Inferior parietal cortex (tissue), 1 donor: ENCODE results near the gene TUBGCP6.

ENCODE experiments used
- DNase-seq: peaks from one replicate; pipeline ENCODE4 v3.0.0-alpha.2; 2016; ENCODE audit errors: extremely low spot score

The TUBGCP6 gene

DNA sequence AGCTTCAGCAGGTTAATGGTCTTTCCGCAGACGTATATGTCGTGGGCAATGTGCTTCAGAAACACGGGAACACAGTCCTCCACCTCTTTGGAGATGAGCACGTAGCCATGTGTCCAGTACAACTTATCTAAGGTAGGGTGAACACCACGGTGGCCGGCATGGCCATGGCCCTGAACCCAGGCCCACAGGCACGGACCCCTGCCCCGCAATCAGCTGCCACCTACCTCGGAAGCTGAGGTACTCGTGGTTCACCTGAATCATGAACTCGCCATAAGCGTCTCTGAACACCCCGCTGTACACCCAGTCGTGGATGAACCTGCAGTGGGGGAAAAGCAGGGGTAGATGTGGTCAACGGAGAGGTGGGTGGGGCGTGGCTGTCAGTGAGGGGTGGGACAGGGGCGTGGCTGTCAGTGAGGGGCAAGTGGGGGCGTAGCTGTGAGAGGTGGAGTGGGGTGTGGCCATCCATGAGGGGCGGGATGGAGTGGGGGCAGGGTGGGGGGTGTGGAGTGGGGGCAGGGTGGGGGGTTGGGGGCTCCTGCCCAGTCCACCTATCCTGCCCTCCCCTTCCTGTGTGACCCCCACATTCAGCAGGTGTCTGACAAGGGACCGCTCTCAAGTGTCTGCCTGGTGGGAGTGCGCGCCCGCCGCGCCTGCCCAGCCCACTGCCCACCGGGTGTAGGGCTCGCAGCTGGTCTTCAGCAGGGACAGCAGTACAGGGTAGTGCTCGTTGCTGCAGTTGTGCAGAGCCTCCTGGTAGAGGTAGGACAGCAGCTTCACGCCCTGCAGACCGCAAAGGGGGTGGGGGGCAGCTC is 18.6 kb downstream of the TUBGCP6 start:
- DNase-seq, result no peak

DNA sequence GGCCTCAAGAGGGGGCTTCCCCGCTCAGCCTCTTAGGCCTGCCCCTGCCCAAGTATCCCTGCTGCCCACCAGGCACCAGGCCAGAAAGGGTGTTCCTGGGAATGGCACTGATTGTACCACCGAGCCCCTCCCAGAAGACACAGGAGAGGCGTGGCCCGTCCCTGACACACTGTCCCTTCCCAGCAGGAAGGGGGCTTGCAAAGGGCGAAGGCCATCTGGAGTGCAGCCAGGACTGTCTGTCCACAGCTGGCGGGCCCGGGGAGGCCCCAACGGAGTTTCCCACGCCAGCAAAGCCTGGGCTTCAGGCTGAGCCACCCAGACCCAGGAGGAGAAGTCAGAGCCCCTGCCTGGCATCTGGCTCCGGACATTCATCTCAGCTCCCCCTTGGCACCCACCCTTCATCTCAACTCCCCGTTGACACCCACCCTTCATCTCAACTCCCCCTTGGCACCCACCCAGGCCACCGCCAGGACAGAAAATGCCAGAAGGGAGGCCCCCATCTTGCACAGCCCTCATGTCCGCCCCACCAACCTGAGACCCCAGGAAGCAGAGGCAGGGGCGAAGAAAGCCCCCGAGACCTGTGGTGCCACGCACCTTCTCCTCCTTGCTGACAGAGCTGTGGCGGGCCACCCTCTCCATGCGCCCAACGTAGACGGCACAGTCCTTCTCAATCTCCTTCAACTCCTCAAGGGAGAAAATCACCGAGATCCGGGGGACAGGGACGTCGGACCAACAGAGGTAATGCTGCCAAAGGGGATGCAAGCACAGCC is 19.4 kb downstream of the TUBGCP6 start:
- no peak for DNase-seq

DNA sequence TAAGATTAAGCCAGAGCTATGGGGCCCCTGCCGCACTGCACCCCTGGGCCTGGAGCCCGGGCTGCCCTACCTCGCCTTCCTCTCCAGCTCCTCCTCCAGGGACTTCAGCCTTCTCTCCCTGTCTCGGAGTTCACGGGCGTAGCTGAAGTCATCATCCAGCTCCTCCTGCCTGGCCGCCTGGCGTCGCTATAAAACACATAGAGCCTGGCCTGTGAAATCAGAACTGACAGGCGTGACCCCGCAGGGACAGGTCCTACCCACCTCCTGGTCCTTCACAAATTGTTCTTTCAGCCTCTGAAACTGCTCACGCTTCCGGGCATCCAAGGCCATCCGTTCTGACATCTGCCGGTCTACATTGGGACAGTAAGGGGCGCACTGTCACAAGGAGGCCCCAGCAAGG is 20.8 kb downstream of the TUBGCP6 start:
- DNase-seq, result no peak

DNA sequence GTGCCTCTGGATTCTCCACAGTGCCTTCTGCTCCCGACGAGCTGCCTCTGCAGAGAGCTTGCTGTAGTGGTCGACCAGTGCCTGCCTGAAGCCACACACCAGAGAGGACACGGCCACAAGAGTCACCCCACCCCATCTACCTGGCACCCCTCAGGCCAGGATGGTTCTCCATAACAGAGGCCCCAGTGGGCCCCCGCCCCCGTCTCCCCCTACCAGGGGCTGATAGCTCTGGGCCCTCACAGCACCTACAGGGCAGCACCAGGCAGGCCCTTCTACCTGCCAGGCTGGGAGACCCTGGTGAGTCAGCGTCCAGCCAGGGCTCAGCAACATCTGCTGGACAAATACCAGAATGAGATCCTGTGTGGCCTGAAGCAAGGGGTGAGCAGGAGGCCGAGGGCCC is 22.3 kb downstream of the TUBGCP6 start:
- no peak for DNase-seq

DNA sequence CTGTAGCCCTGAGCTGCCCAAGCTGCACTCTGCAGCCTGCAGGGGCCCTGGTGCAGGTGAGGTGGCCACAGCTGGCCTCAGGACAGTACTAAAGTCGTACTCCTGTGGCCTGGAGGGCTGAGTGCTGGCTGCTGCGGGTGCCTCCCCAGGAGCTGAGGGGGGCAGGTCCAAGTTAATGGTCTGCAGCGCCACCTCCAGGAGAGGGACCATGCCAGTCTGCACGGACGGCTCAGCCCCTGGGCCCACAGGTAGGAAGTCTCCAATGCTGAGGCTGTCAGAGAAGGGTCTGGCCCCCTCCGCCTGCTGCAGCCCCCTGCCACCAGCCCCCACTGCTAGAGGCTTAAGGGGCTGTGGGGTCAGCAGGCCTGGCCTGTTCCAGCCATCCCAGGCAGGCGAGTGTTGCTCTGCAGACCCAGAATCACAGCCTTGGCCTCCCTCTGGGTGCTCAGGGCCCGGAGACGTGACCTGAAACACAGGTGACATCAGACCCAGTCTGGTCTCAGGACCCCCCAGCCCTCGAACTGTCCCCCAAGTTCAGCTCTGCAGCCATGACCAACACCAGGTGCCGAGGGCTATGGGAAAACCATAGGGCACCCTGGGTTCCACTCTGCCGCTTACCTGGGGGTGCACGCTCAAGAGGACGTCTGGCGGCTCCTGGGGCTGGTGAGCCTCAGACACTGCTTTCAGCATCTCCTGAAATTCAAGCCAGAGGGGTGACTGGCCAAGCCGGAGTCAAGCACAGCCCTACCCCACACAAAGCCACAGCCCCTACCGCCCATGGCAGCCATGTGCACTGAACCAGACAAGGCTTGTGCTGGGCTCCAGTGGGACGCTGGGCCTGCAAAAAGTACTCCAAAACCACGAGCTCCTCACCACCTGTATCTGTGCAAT is 23.2 kb downstream of the TUBGCP6 start:
- no peak for DNase-seq

DNA sequence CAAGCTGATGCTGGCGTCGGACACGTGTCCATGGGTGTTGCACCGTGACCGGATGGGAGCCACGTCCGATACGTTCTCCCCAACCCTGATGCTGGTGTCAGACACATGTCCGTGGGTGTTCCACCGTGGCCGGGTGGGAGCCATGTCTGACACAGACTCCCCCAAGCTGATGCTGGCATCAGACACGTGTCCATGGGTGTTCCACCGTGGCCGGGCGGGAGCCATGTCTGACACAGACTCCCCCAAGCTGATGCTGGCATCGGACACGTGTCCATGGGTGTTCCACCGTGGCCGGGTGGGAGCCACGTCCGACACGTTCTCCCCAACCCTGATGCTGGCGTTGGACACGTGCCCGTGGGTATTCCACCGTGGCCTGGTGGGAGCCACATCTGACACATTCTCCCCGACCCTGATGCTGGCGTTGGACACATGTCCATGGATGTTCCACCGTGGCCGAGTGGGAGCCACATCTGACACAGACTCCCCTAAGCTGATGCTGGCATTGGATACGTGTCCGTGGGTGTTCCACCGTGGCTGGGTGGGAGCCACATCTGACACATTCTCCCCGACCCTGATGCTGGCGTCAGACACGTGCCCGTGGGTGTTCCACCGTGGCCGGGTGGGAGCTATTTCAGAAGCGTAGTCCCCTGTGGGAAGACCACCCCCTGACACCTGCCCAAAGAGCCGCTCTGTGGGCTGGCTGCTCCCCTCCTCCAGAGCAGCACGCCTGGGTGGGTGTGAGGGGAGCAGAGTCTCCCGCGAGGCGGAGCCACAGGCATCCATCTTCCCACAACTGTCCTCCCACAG is 24.0 kb downstream of the TUBGCP6 start:
- DNase-seq, result no peak

DNA sequence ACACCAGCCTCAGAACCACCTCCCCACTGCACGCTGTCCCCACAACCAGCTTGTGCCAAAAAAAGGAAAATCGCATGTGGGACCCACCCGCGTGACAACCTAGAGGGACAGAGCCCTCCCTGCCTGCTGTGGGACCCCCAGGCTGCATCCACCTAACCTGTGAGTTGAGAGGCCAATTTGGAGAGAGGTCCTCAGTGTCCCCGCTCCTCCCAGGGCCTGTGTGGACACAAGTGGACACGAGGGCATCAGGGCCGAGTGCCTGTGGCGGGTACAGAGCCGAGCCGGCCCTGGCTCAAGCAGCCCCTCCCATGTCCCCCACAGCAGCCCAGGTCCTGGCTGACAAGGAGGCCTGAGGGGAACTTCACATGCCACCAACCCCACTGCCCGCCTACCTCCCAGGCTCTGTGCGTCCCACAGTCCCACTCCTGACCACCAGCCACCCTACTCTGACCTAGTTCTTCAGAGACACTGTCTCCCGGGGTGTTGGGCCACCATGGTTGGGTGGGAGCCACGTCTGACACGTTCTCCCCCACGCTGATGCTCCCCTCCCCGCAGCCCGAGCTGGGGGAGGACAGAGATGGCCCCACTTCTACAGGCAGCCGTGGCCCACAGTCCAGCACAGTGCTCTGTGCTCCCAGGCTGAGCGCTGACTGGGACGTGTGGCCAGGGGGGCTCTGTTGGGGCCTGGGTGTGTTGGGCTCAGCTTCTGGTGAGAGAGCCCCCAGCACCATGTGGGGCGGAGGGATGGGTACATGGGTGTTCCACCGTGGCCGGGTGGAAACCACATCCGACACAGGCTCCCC is 24.8 kb downstream of the TUBGCP6 start:
- DNase-seq, result no peak

DNA sequence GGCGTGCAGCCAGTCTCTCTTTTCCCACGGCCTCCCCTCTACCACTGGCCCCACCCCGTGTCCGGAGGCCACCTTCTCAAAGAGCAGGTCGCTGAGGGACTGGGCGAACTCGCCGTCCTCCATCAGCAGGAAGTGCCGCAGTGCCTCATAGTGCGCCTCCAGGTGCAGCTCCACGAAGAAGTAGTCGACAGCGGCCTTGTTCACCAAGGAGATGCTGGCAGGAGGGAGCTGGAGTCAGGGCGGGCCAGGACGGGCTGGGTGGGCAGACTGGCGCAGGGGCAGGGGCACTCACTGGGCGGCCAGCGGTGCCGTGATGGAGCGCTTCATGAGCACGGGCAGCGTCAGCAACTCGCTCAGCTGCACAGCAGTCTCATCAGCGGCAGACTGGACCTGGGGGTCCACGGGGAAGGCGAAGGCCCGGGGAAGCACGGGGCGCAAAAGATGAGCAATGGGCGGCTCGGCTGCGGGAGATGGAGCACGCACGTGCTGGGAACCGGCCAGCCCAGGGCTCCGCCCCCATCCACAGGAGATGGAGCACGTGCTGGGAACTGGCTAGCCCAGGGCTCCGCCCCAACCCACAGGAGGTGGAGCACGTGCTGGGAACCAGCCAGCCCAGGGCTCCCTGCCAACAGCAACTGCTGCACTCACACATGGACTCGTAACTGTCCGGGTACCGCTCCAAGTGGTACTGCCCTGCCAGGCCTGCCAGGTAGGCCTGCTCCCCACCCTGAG is 25.7 kb downstream of the TUBGCP6 start:
- no peak for DNase-seq

DNA sequence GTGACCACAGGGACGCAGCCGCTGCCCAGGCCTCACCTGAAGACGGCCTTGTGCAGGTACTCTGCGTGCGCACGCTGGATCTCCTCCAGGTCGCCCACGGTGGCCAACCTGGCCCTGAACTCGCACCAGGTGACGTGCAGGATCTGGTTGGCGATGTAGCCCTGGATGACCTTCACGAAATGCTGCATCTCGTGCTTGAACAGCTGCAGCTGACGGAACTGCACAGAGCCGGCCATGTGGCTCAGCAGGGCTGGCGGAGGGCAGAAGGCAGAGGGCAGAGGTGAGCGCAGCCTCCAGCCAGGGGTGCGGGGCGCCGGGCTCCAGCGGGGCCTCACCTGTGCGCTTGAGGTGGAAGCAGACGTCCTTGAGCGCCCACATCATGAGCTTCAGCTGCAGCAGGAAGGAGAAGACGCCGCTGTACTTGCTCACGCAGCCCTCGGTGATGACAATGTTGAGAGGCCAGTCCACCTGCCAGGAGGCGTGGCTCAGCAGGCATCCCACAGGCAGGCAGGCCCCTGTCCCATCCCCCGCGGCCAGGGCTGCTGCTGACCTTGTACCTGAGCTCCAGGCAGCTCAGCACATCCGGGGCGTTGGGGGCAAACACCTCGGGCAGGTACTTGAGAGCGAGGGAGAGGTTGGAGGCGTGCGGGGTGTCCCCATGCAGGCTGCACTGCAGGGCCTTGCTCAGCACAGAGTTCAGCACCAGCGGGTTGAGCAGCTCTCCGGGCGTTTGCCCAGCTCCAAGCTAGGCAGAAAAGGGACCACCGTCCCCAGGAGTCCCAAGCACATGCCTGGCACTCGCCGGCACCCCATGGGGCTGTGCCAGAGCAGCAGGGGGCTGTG is 26.4 kb downstream of the TUBGCP6 start:
- no peak for DNase-seq

DNA sequence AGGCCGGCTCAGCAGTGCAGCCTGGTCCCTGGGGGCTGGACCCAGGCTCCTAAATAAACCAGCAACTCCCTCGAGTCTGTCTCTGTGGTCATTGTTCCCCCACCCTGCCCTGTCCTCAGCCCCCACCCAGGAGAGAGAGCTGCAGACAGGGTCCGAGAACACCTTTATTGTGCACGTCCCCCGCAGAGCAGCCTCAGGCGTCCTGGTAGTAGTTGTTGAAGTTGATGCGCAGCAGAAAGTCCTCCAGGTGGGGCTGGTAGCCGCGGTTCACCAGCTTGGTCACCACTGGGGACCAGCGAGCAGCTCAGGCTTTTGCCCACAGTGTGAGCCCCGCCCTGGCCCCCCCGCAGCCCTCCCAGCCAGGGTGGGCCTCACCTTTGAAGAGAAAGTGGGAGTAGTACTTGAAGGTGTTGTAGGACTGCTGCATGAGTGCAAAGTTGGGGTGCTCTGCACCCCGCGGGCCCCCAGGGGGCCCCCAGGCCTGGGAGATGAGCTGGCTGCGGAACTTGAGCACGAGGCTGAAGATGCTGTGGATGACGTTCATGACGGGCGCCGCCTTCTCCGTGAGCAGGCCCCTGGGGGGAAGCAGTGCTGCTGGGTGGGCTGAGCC is 27.2 kb downstream of the TUBGCP6 start:
- no peak for DNase-seq

DNA sequence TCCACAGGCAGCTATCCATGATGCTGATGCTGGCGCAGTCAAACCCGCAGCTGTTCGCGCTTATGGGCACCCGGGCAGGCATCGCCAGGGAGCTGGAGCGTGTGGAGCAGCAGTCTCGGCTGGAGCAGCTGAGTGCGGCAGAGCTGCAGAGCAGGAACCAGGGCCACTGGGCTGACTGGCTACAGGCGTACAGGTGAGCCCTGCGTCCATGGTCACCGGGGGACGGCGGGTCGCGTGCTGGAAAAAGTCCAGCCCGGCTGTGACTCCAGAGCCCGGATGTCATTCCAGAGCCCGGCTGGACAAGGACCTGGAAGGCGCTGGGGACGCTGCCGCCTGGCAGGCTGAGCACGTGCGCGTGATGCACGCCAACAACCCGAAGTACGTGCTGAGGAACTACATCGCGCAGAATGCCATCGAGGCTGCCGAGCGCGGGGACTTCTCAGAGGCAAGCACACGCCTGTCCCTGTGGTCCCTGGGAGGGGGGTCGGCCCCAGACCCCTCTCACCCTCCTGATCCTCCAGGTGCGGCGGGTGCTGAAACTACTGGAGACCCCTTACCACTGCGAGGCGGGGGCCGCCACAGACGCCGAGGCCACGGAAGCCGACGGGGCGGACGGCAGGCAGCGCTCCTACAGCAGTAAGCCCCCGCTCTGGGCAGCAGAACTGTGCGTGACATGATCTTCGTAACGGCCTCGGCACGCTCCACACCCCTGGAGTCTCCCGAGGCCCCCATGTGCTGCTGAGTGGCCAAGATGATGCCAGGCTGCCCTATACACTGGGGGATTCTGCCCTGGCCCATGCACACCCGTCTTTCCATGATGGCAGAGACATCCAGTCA is 27.9 kb downstream of the TUBGCP6 start:
- DNase-seq, result no peak

DNA sequence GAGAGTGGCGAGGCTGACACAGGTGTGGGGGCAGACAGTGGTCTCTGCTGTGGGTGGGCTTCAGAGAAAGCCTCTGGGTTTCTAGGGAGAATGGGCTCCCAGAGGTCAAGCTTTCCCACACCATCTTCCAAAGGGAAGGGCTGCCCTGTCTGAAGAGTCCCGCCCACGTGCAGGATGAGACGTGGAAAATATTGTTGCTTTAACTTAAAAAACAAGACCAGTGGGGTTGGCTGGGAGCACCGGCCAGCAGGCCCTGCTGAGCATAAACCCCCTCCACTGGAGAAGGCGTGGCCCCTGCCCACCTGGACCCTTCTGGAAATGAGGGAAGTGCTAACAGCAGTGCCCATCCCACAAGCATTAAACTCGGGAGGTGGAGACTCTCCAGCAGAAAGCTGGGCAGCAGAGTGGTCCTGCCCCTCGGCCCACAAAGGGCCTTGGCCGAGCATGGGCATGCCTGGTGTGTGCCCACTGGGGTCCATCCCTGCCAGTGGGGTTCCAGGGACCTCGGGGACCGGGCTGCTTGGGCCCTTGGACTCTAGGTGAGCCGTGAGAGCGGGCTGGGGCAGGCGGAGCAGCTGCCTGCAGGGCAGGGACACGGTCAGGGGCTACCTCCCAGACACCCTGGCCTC is 28.7 kb downstream of the TUBGCP6 start:
- no peak for DNase-seq

DNA sequence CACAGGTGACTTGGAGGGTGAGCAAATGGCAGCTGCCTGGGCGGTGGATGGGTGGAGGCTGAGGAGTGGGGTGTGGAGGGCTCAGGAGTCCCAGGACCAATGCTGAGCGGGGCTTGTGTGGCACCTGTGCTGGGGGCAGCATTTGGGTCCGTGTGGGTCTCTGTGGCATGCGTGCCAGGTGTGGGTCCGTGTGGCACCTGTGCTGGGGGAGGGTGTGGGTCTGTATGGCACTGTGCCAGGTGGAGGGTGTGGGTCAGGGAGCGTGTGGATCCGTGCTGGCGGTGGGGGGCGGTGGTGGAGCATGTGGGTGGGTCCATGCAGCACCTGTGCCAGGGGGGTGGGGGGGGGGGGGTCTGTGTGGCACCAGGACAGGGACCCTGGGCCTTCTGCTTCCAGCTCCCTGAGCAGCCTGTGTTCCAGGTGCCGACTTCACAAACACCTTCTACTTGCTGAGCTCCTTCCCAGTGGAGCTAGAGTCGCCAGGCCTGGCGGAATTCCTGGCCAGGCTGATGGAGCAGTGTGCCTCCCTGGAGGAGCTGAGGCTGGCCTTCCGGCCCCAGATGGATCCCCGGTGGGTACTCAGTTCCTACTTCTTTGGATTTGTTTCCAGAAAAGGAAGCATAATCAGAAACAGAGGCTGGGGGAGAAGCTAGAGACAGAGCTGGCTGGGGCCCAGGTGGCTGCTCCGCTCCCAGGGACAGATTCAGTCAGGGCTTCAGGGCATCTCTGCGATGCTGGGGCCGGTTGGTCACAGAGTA is 29.3 kb downstream of the TUBGCP6 start:
- no peak for DNase-seq

DNA sequence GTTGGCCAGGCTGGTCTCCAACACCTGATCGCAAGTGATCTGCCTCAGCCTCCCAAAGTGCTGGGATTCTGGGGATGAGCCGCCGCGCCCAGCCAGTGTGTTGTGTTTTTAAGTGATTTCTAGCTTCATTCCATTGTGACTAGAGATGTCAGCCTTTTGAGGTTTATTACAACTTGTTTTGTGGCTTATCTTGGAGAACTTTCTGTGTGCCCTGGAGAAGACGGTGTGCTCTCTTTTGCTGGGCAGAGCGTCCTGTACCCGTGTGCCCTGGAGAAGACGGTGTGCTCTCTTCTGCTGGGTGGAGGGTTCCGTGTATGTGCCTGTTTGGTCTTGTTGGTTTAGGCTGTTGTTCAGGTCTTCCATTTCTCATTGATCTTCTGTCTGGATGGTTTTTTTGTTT is 31.6 kb downstream of the TUBGCP6 start:
- no peak for DNase-seq

DNA sequence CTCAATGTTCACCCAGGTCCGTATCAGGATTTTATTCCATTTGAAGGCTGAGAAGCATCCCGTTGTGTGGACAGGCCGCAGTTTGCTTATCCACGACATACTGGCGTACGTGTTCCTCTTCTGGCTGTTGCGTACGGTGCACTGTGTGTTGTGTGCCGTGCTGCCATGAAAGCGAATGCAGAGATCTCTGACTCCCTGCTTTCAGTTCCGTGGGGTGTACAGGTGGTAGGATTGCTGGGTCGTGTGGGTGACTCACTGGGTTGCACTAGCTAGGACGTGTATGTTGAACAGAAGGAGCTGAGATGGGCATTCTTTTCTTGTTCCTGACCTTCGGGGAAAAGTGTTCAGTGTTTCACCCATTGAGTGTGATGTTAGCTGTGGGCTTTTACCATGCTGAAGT is 33.7 kb downstream of the TUBGCP6 start:
- DNase-seq, result no peak

DNA sequence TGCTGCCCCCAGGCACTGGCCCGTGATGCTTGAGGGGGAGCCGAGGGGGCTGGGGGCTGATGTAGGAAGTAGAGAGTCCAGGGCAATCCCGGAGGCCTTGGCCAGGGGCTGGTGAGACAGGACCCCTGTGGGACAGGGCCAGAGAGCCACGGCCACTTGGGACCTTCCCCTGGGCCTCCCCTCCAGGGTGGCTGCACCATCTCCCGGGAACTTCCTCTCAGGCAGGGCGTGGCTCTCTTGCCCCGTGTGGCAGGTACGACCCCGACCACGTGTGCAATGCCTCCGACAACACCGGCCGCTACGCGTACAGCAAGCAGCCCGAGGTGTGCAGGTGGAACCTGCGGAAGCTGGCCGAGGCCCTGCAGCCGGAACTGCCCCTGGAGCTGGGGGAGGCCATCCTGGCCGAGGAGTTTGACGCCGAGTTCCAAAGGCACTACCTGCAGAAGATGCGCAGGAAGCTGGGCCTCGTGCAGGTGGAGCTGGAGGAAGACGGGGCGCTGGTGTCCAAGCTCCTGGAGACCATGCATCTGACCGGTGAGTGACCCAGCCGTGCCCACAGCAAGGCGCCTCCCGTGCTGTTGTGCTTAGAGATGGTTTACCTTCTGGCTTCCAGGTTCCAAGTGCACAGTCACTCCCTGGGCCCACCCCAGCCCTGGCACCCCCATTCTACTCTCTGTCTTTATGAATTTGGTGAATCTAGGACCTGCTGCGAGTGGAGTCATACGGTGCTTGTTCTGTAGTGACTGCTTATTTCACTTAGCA is 34.3 kb downstream of the TUBGCP6 start:
- no peak for DNase-seq
